ENCODE measurements around the gene LBHD1.

Gene LBHD1

DNA sequence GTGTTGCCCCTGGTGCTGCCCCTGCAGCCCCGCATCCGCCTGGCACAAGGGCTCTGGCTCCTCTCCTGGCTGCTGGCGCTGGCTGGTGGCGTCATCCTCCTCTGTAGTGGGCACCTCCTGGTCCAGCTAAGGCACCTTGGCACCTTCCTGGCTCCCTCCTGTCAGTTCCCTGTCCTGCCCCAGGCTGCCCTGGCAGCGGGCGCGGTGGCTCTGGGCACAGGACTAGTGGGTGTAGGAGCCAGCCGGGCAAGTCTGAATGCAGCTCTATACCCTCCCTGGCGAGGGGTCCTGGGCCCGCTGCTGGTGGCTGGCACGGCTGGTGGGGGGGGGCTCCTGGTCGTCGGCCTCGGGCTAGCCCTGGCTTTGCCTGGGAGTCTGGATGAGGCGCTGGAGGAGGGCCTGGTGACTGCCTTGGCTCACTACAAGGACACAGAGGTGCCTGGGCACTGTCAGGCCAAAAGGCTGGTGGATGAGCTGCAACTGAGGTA, 58.7 kb downstream of the LBHD1 start:
- DNase-seq = no peak

Measured in NCI-H1092 treated with DMSO at 0.1 percent for 48 hours (cell line).